ENCODE results near the gene CHAC1. TPM values are rescaled to one million over a fixed set of nuclear protein-coding genes. Genes with fewer than 3 reads are reported as not detected.

Gene CHAC1
- total and polyA plus RNA-seq, 2 of the 13 experiments (the other 11 are each of a cell fraction or from before 2014, with no cell fraction given) = 0.44 TPM; not detected in 1

GRCh38 chr15:40932156-40932555, 21.1 kb upstream of the CHAC1 start (continued):
- TF ChIP-seq NFAT5 (CRISPR knock-in tag; IDR thresholded peaks at IDR 0.05) (no peak), RARA (CRISPR knock-in tag; IDR thresholded peaks at IDR 0.05) (no peak), ZNF678 (CRISPR knock-in tag; IDR thresholded peaks at IDR 0.05) (no peak), ZNF460 (CRISPR knock-in tag; IDR thresholded peaks at IDR 0.05; ENCODE audit: borderline replicate concordance) (no peak), FUBP1 (CRISPR knock-in tag; IDR thresholded peaks at IDR 0.05; ENCODE audit: borderline replicate concordance) (no peak), TBX3 (IDR thresholded peaks at IDR 0.05; ENCODE audit: borderline replicate concordance) (no peak), TARDBP (CRISPR knock-in tag; IDR thresholded peaks at IDR 0.05) (no peak), GFI1 (CRISPR knock-in tag; IDR thresholded peaks at IDR 0.05; ENCODE audit: borderline replicate concordance) (no peak), HNRNPK (IDR thresholded peaks at IDR 0.05; ENCODE audit: low read depth, low read length, poor library complexity, severe bottlenecking) (no peak), DNMT3B (CRISPR knock-in tag; conservative IDR thresholded peaks at IDR 0.05) (no peak), MAFF (IDR thresholded peaks at IDR 0.05; ENCODE audit: low read depth, low read length) (no peak), SPEN (CRISPR knock-in tag; IDR thresholded peaks at IDR 0.05; ENCODE audit: low read depth) (no peak), GATAD1 (CRISPR knock-in tag; IDR thresholded peaks at IDR 0.05) (peak; percentile 8; the same call in 1 of the 2 replicates), ZFX (CRISPR knock-in tag; IDR thresholded peaks at IDR 0.05; ENCODE audit: low read depth) (0 out of 2 replicates have a peak, but pooled peaks have one; percentile 34), ZNF839 (CRISPR knock-in tag; IDR thresholded peaks at IDR 0.05; ENCODE audit: borderline replicate concordance) (peak; percentile 62; the same call in 1 of the 2 replicates), RBAK (CRISPR knock-in tag; IDR thresholded peaks at IDR 0.05) (peak; percentile 15; the same call in 1 of the 2 replicates), NFYC (CRISPR knock-in tag; IDR thresholded peaks at IDR 0.05) (no peak)
